SKM-1 (cell line): ENCODE data around the gene OSTM1.

Experiments used
- DNase-seq: peaks from one replicate; lab custom pipeline; 2025; ENCODE audit not compliant: unreplicated experiment; lab: John Stamatoyannopoulos, UW

The OSTM1 gene

DNA sequence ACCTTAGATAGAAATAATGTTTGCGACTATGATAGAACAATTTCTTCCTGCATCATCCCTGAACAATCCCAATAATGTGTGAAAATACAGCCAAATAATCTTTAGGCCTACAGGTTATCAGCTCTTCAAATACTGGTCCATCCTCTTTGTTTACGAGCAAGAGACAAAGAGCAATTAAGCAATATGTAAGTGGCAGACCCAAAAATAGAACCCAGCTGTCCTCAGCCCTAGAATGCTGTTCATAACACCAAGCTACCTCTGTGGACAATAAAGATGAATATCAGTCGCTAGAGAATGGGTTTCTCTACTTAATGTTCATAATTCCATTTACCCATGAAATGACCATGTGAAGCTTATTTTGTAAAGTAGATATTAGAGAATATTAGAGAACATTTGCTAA lies 28.4 kb upstream of the OSTM1 start:
- DNase-seq = no peak

DNA sequence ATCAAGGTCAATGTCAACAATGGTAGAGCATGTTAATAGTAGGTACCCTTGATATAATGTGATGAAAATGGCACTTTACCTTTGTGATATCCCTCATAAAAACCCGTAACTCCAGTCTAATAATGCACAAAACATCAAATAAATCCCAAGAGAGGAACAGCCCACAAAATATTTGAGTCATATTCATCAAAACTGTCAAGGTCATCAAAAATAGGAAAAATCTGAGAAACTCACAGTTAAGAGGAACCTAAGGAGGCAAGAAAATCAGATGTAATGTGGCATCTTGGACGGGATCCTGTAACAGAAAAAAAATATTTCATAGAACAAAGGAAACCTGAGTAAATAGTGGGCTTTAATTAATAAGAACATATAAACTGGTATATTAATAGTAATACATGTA lies 25.5 kb upstream of the OSTM1 start:
- DNase-seq = no peak

DNA sequence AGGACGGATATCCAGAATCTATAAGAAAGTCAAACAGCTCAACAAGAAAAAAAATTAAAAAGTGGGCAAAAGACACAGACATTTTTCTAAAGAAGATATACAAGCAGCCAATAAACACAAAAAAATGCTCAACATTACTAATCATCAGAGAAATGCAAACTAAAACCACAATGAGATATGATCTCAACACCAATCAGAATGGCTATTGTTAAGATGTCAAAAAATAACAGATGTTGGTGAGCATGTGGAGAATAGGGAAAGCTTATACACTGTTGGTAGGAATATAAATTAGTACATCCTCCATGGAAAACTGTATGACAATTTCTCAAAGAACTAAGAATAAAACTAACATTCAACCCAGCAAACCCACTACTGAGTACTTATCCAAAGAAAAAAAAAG lies 23.3 kb upstream of the OSTM1 start:
- DNase-seq = no peak

DNA sequence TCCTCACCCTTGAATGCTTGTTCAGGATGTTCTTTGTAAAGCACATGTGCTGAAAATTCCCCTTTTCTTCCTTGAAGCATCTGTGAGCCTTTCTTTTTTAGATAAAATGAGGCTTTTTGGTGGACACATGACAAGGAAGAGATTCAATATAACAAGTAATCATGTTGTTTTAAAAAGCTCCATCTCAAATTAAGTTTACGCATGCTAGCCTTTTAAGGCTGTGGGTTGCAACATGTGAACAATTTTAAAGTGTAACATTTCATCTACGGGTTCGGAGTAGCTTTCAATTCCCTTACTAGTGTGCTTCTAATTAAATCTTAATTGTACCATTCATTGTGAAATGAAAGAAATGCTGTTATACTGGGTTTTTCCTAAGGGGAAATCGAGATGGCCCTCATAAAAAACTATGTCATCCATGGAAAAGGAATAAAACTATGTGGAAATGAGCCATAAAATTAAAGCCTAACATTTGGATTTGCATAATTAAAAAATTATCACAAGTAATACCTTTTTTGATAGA lies 19.3 kb upstream of the OSTM1 start:
- no peak for DNase-seq

DNA sequence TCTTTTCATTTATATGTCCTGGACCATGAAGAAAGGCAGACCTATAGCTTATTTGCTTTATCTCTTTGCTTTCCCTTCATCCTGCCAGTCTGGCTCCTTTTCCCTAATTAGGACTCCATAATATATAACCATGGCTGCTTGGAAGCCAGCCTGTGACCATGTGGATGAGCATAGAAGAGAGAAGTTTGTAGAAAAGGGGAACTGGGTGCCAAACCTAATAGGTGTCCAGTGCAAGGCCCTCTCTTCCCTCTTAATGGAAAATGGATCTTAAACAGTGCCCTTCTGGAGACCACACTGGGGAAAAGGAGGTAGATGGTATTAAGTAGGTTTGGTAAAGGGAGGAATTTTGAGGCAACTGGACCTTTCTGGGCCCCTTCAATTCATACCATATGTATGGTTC lies 16.7 kb upstream of the OSTM1 start:
- no peak for DNase-seq

DNA sequence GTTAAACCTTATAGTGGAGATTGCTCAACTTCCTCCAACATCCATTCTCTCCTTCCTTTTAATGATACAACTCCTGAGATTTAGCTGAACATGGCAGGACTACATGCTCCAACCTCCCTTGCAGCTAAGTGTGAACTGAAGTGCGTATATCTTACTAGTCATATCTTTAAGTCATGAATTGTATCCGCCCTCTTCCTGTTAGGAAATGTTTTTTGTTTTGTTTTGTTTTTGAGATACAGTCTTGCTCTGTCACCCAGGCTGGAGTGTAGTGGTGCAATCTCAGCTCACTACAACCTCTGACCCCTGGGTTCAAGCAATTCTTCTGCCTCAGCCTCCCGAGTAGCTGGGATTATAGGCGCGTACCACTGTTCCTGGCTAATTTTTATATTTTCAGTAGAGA lies 8.8 kb upstream of the OSTM1 start:
- no peak for DNase-seq

DNA sequence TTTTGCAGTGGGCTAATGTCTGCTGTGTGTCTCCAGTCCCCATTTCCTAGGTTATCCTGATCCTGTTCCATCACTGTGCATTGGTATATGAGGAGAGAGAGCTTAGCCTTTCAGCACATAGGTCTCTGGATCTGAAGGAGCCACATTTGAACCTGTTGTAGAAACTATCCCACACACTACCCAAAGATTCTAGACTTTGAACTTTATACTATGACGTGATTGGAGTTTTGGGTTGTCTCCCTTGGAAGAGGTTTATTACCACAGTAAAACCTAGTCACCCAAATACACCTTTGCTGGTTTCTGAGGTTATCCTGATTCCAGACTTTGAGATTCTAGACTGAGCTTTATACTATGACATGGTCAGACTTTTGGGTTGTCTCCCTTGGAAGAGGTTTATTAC lies 8.0 kb upstream of the OSTM1 start:
- no peak for DNase-seq

DNA sequence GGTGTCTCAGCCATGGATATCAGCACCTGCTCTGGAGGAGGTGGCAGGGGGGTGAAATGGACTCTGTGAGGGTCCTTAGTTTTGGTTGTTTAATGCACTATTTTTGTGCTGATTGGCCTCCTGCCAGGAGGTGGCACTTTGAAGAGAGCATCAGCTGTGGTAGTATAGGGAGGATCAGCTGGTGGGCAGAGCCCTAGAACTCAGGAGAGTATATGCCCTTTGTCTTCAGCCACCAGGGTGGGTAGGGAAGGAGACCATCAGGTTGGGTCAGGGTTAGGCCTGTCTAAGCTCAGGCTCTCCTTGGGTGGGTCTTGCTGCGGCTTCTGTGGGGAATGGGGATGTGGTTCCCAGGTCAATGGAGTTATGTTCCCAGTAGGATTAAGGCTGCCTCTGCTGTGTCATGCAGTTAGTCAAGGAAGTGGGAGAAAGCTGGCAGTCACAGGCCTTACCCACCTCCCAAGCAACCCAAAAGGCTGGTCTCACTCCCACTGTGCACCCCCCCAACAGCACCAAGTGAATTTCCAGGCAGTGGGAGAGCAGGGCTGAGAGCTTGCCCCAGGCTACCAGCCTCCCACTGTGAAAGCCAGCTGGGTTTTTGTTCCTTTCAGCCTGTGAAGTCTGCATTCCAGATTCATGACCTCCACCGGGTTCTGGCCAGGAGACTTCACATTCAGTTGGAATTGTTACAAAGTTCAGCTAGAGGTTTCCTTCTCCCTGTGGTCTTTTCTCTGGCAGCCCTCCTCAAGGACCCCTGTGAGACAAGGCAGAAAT lies 5.7 kb upstream of the OSTM1 start:
- DNase-seq = no peak

DNA sequence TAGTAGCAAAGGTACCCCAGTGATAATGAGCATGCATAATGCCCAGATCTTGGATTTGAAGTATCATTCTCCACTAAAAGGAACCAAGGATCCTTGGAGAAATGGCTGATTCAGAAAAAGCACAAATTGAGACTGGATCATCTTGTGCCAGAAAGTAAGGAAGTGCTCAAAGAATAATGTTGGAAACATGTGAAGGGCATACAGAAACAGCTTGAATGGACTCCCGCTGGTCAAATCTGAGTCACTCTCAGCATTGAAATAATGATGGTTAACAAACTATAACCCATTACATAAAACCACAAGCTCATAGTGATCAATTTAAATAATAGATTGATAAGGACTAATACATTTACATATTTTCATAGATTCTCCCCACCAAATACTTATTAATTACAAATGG lies 3.6 kb upstream of the OSTM1 start:
- DNase-seq = no peak

DNA sequence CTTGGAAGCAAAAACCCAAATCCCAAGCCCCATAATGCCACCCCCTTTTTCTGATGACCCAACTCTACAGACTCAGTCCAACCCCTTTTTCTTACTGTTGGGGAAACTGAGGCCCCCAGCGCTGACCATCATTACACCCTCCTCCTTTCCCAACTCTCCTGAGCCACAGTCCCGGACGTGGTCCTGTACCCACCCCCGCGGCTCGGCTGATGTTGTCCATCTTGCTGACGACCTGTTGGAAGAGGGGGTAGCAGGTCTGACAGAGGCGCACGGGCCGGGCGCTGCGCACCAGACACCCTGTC lies 533 bp downstream of the OSTM1 start:
- DNase-seq = no peak

DNA sequence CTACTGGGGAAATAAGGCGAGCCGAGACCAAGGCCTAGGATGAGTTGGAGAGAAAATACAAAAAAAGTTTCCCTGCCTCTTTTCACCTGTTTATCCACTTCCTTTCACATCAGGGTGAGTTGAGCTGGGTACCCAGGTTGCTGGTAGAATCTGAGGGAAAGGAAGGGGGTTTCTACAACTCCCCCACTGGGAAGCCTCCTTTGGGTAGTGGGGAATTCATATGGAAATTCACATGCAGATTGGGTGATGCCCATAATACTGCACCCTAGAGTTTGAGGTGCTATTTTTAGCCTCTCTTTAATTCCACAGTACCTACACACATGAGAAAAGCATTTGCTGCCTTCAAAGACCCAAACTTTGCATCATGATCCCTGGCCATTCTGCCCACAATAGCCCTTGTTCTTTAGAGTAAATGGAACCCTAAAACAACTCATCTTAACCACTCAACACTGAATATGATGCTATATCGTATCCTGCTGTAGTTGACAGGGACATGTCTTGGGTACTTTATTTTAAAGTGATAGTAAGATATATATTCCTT lies 2.7 kb downstream of the OSTM1 start:
- DNase-seq = no peak

DNA sequence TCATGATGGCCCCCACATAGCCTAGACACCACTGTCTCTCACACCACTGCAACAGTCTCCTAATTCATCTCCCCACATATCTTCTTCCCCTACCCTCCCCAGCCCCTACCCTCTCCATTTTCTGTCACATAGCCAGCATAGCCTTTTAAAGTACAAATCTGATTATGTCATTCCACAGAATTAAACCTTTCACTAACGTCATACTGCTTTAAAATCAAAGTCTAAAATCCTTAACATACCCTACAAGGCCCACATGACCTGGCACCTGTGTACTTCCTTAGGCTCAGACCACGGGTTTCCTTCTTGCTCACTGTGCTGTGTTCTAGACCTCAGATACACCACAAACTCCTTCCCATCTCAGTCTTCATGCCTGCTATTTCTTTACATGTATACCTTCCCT lies 5.9 kb downstream of the OSTM1 start:
- no peak for DNase-seq

DNA sequence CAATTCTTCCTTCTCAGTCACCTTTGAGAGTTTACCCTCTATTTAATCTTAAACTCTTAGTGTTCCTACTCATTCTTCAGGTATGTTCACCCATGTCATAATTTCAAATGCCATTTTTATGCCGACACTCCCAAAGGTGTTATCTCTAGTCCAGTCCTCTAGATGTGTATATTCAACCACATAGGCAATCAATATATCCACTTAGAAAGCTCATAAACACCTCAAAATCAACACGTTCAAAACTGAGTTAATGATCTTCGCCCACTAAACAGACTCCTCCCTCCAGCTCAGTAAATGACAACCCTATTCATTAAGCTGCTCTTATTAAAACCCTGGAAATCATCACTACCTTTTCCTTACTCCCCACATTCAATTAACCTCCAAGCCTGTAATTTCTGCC lies 6.4 kb downstream of the OSTM1 start:
- DNase-seq = no peak

DNA sequence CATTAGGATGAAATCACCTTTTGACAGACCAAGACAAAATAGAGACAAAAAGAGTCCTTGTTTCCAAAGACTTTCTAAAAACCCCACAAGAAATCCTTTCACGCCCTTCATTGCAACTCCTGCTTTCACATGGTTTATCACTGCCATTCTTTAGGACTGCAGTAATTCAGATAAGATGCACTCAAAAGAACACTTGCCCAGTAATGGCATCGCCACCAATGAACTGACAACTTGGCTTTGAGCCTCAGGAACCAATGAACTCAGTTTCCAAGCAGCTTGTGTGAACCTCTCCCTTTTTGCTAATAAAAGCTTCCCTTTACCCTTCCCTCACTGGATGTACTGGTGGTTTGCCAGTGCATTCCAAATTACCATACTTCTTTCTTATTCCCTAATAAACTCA lies 21.8 kb downstream of the OSTM1 start:
- no peak for DNase-seq

DNA sequence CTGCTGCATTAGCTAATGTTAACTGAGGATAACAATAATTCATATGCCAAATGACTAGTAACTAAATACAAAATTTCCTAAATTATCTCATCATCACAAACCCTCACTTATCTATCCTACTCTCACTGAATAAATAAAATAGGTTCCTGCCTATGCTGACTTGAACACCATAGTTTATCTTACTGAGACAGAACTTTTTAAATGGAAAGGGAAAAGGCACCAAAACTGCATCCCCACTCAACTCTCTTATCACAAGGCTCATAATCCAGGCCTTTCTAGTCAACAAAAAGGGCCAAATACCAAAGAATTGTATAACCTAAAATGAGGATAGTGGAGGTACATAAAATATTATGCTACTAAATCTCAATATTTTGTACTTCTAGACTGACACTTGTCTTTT lies 23.1 kb downstream of the OSTM1 start:
- no peak for DNase-seq

DNA sequence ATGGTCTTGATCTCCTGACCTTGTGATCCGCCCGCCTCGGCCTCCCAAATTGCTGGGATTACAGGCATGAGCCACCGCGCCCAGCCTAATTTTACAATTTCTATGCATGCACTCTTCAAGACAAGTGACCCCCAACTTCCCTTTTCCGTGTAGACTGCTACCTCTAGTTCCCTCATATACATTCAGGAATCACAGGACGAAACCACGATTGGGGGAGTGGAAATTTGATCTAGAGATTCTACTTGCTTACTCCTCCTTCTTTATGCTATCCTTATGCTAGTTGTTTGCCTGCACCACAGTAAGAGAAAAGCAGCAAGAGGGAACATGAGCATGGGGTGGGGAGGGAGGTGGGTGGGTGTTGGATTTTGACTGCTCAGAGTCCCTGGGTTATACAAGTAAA lies 34.9 kb downstream of the OSTM1 start:
- no peak for DNase-seq

DNA sequence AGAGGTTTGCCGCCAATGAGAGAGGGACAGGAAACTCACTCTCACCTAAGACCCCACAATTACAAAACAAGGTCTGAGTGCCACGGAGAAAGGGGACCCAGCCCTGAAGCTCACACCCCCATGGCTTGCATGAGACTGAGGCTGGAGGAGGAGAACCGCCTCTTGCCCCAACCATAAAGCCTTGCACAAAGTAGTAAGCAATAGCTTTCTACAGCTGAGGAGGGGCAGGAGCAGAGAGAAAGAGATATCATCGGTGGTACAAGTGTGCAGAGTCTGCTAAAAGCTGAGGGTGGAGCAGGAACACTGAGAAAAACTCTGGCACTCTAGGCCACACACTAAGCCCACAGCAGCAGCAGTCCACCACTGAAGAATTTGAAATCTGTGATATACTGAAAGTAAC lies 37.7 kb downstream of the OSTM1 start:
- DNase-seq = no peak

DNA sequence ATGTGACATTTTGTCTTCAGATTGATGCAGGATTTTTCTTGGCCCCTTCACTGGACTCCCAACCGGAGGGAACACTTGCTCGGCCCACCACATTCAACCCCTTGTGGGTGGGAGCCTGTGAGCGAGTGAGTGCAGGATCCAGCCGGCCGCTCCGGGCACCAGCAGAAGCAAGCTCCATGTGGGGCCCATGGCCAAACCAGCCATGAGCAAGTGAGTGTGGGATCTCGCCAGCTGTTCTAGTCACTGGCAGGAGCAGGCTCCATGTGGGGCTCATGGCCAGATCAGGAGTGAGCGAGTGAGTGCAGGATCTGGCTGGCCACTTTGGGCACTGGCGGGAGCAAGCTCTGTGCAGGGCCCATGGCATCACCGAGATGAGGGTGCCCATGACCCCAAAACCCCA lies 42.6 kb downstream of the OSTM1 start:
- no peak for DNase-seq

DNA sequence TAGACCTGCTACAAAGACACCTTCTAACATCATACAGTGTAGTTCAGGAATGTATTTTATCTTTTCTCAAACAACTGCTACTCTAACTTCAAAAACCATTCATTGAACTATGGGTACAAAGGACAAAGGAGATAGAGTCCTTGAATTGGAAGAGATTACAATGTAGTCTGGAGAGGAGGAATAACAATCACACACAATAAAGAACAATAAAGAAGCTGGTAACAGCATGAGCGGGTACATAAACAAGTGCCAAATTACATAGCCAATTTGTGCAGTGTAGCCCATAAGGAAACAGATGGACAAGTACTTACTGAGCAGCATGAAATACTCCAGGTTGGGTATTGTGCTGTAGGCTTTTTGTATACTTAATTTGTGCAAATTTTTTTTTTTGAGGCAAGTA lies 44.3 kb downstream of the OSTM1 start:
- no peak for DNase-seq

DNA sequence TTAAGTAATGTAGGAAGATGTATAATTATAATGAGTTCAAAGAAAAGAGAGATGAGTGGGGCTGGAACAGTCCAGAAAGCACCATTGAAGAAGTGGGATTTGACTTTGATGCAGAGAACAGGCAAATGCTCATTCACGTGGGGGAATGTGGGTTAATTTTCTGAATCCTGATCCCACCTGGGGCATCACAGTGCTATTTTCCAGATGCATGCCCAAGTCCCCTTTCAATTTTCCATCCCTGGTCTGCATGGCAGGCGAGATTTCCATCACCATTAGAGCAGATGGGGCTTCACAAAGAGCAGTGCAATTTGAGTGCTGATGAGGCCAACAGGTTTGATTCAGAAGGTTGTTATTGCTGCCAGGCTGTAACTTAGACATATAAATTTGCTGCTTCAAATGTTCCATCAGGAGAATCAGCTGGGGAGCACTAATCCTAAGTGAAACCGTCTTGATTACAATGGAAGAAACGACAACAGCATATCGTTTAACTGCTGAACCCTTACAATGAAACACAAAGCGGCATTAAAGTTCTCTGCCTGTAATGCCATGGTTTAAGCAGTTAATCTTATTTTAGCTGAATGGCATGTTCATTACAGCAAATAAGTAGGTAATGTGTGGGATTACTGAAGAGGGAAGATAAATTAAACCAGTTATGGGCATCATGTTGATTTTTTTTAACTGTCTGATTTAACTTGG lies 45.2 kb downstream of the OSTM1 start:
- no peak for DNase-seq

DNA sequence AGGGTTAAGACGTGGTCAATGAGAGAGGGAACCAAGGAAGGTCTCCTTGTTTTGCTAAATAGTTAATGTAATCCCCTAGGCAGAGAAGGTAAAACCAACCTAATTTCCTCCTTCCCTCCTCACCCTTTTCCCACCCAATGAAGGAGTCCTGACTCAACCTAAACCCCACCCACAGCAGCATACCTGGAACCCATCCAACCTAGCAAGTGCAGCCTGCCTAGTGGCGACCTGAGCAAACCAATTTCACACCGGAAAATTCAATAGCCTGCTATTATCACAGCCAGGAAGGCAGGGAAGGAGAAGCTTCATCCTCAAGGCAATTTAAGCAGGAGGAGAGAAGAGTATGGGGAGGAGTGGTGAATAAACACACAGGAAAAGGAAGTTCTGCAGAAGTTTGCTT lies 46.9 kb downstream of the OSTM1 start:
- no peak for DNase-seq

DNA sequence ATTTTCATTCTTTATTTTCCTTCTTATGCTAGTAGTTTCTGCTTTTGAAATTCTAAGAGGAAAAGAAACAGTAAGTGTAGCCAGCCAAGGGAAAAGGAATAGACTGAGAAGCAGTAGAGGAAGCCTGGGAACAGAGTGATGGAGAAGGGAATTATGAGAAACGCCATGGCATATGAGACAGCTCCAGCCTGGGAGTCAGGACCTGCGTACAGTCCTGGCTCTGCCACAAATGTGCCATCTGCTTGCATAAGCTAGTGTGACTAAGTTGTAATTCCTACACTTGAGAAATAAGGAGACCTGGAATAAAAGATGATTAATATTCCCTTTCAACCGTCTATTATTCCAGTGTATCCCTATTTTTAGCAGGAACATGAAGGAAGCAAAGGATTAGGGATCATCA lies 47.5 kb downstream of the OSTM1 start:
- no peak for DNase-seq
